ENCODE data around the gene TMEM81. TPM values are rescaled to one million over a fixed set of nuclear protein-coding genes. Genes with fewer than 3 reads are reported as not detected.

The TMEM81 gene
- total RNA-seq, 4 donors from 2014 or later, result 2.9 to 3.7 TPM; not detected in 2

GRCh38 chr1:205071801-205072200 lies 12.5 kb downstream of the TMEM81 start:
- no peaks in the 10 kb centered on the region for H3K36me3 ChIP-seq
- in situ Hi-C loops (cut with MboI; ENCODE audit: low pct_ligation_motif_present in 1 of 4, low pct_unique_long_range_greater_than_20kb in 1 of 4, low sequenced_read_pairs in 3 of 4) (no loop called here), intact Hi-C loops (cut with DNase I; ENCODE audit: low total_unique reads) (no loop called here)
- 92% methylated on average over 12 of the region's 12 CpGs; no CpG with 5 or more reads in 1 of the 2 donors for WGBS, 2 donors (ENCODE audit: low coverage in 1 of 2)
- H3K4me1 ChIP-seq, result no peaks in the 10 kb centered on the region
- no peak for TF ChIP-seq POLR2A (IDR thresholded peaks at IDR 0.05)
- no peak for TF ChIP-seq CTCF (IDR thresholded peaks at IDR 0.05)
- no peak for TF ChIP-seq POLR2AphosphoS5 (IDR thresholded peaks at IDR 0.05)
- TF ChIP-seq EP300 (IDR thresholded peaks at IDR 0.05; ENCODE audit: low read depth), result no peak
- no peak overlapping the region for H3K4me3 ChIP-seq
- no peak overlapping the region for H3K27ac ChIP-seq
- no peaks in the 10 kb centered on the region for H3K27me3 ChIP-seq
- no peak for DNase-seq
- no peaks in the 10 kb centered on the region for H3K9me3 ChIP-seq

- 87% methylated on average over 2 of the region's 2 CpGs; no CpG with 5 or more reads in 1 of the 2 donors for WGBS, 2 donors (ENCODE audit: low coverage in 1 of 2)
- in situ Hi-C loops (cut with MboI; ENCODE audit: low pct_ligation_motif_present in 1 of 4, low pct_unique_long_range_greater_than_20kb in 1 of 4, low sequenced_read_pairs in 3 of 4), result no loop called here
- no peak overlapping the region for H3K4me3 ChIP-seq
- no peaks in the 10 kb centered on the region for H3K36me3 ChIP-seq
- no peaks in the 10 kb centered on the region for H3K4me1 ChIP-seq
- H3K27me3 ChIP-seq, result no peaks in the 10 kb centered on the region
- no peaks in the 10 kb centered on the region for H3K9me3 ChIP-seq
- intact Hi-C loops (cut with DNase I; ENCODE audit: low total_unique reads), result no loop called here
- no peak for DNase-seq
- no peak for TF ChIP-seq CTCF (IDR thresholded peaks at IDR 0.05)
- no peak for TF ChIP-seq POLR2AphosphoS5 (IDR thresholded peaks at IDR 0.05)
- TF ChIP-seq POLR2A (IDR thresholded peaks at IDR 0.05), result no peak
- TF ChIP-seq EP300 (IDR thresholded peaks at IDR 0.05; ENCODE audit: low read depth), result no peak
- H3K27ac ChIP-seq, result no peak overlapping the region
Measured at GRCh38 chr1:205071028-205071409, 13.2 kb downstream of the TMEM81 start.

- Histone ChIP-seq H3K9me3 (no peaks in the 10 kb centered on the region), H3K36me3 (no peaks in the 10 kb centered on the region), H3K4me3 (no peak overlapping the region), H3K4me1 (no peaks in the 10 kb centered on the region), H3K27me3 (no peaks in the 10 kb centered on the region), H3K27ac (no peak overlapping the region)
- in situ Hi-C loops (cut with MboI; ENCODE audit: low pct_ligation_motif_present in 1 of 4, low pct_unique_long_range_greater_than_20kb in 1 of 4, low sequenced_read_pairs in 3 of 4) (no loop called here), intact Hi-C loops (cut with DNase I; ENCODE audit: low total_unique reads) (no loop called here)
- DNase-seq, result no peak
- WGBS, 2 donors (ENCODE audit: low coverage in 1 of 2), result 89% methylated on average over 42 of the region's 42 CpGs; no CpG with 5 or more reads in 1 of the 2 donors
- TF ChIP-seq POLR2AphosphoS5 (IDR thresholded peaks at IDR 0.05) (no peak), EP300 (IDR thresholded peaks at IDR 0.05; ENCODE audit: low read depth) (no peak), CTCF (IDR thresholded peaks at IDR 0.05) (no peak), POLR2A (IDR thresholded peaks at IDR 0.05) (no peak)
Measured at GRCh38 chr1:205069371-205070125, 14.7 kb downstream of the TMEM81 start.

- Histone ChIP-seq H3K36me3 (no peaks in the 10 kb centered on the region), H3K4me3 (no peak overlapping the region), H3K4me1 (no peaks in the 10 kb centered on the region), H3K27ac (no peak overlapping the region), H3K9me3 (no peaks in the 10 kb centered on the region), H3K27me3 (no peaks in the 10 kb centered on the region)
- intact Hi-C loops (cut with DNase I; ENCODE audit: low total_unique reads) (no loop called here), in situ Hi-C loops (cut with MboI; ENCODE audit: low pct_ligation_motif_present in 1 of 4, low pct_unique_long_range_greater_than_20kb in 1 of 4, low sequenced_read_pairs in 3 of 4) (no loop called here)
- DNase-seq, result no peak
- 14 to 39% methylated on average over 2 of the region's 2 CpGs for WGBS, 2 donors (ENCODE audit: low coverage in 1 of 2)
- TF ChIP-seq POLR2A (IDR thresholded peaks at IDR 0.05) (no peak), EP300 (IDR thresholded peaks at IDR 0.05; ENCODE audit: low read depth) (no peak), CTCF (IDR thresholded peaks at IDR 0.05) (no peak), POLR2AphosphoS5 (IDR thresholded peaks at IDR 0.05) (no peak)
Measured at GRCh38 chr1:205068457-205069040, 15.7 kb downstream of the TMEM81 start.
